HepG2 (cell line): Measurements from ENCODE around the gene RTCA. TPM values are rescaled to one million over a fixed set of nuclear protein-coding genes. Genes with fewer than 3 reads are reported as not detected.

Source experiments
- AKAP8 ChIP-seq: sonication (generic); formaldehyde crosslinking; IDR thresholded peaks from 2 replicates; pipeline ENCODE4 v1.5.1; 2020; ENCODE audit warnings: mild to moderate bottlenecking, missing genetic modification reagents
- DNMT3B ChIP-seq: conservative IDR thresholded peaks from 2 replicates; pipeline ENCODE4 v1.6.1; 2016; ENCODE audit warnings: missing biosample characterization, control low read depth
- EHMT2 ChIP-seq: fragments of 200-600 bp; sonication (generic); IDR thresholded peaks from 2 replicates; pipeline ENCODE4 v1.7.0; 2017; ENCODE audit warnings: antibody characterized with exemption, low read depth, low read length, borderline replicate concordance
- HOXA5 ChIP-seq: sonication (generic); formaldehyde crosslinking; IDR thresholded peaks from 2 replicates; pipeline ENCODE4 v1.4.0; 2020; ENCODE audit warnings: missing genetic modification reagents
- ISX ChIP-seq: sonication (generic); formaldehyde crosslinking; conservative IDR thresholded peaks from 2 replicates; pipeline ENCODE4 v1.5.0; 2020; ENCODE audit warnings: missing genetic modification reagents
- KDM5A ChIP-seq: fragments of 200-600 bp; sonication (generic); IDR thresholded peaks from 2 replicates; pipeline ENCODE4 v1.7.0; 2018; ENCODE audit warnings: antibody characterized with exemption, mild to moderate bottlenecking, low read length, borderline replicate concordance
- MED1 ChIP-seq: sonication (generic); formaldehyde crosslinking; IDR thresholded peaks from 2 replicates; pipeline ENCODE4 v1.4.0; 2020; ENCODE audit warnings: missing genetic modification reagents
- NFIC ChIP-seq: IDR thresholded peaks from 2 replicates; pipeline ENCODE4 v1.6.1; 2012; ENCODE audit warnings: mild to moderate bottlenecking, low read length, inconsistent platforms
- RFX3 ChIP-seq: IDR thresholded peaks from 2 replicates; pipeline ENCODE4 v1.6.1; 2016; ENCODE audit warnings: missing biosample characterization, missing genetic modification reagents
- SMARCE1 ChIP-seq: fragments of 450-650 bp; IDR thresholded peaks from 2 replicates; pipeline ENCODE4 v1.6.1; 2017; ENCODE audit warnings: borderline replicate concordance
- SP5 ChIP-seq: IDR thresholded peaks from 2 replicates; pipeline ENCODE4 v1.6.1; 2016; ENCODE audit warnings: low read depth, borderline replicate concordance
- TP53 ChIP-seq: sonication (generic); formaldehyde crosslinking; conservative IDR thresholded peaks from 2 replicates; pipeline ENCODE4 v1.4.0; 2020; ENCODE audit warnings: missing genetic modification reagents
- ZFP1 ChIP-seq: IDR thresholded peaks from 2 replicates; pipeline ENCODE4 v1.6.1; 2016
- ZFY ChIP-seq: sonication (generic); formaldehyde crosslinking; IDR thresholded peaks from 2 replicates; pipeline ENCODE4 v1.4.0; 2020; ENCODE audit warnings: missing genetic modification reagents
- ZMYM2 ChIP-seq: sonication (generic); formaldehyde crosslinking; IDR thresholded peaks from 2 replicates; pipeline ENCODE4 v1.8.0; 2022; ENCODE audit warnings: mild to moderate bottlenecking, missing genetic modification reagents
- ZNF232 ChIP-seq: sonication (generic); formaldehyde crosslinking; IDR thresholded peaks from 2 replicates; pipeline ENCODE4 v1.4.0; 2020; ENCODE audit warnings: missing genetic modification reagents, borderline replicate concordance
- ZNF292 ChIP-seq: sonication (generic); formaldehyde crosslinking; IDR thresholded peaks from 2 replicates; pipeline ENCODE4 v1.8.1; 2022; ENCODE audit warnings: mild to moderate bottlenecking, low read depth, missing genetic modification reagents, borderline replicate concordance
- ZNF543 ChIP-seq: sonication (generic); formaldehyde crosslinking; IDR thresholded peaks from 2 replicates; pipeline ENCODE4 v1.4.0; 2020; ENCODE audit warnings: mild to moderate bottlenecking, missing genetic modification reagents
- ZNF660 ChIP-seq: sonication (generic); formaldehyde crosslinking; IDR thresholded peaks from 2 replicates; pipeline ENCODE4 v1.5.1; 2020; ENCODE audit warnings: mild to moderate bottlenecking, low read depth, missing genetic modification reagents, borderline replicate concordance
- polyA plus RNA-seq, 8 experiments: library from polyadenylated mRNA; depleted of rRNA in 3 of 8; stranded (reverse) in 7 of 8; unstranded in 1 of 8; fragments of >200 nt; fragmentation: Illumina TruSeq in 4 of 8; extraction: Trizol in 4 of 8; gene quantifications; 2 replicates each; pipeline versions ENCODE4 v1.2.1 to v1.2.3, GENCODE V29; 2011 to 2016; ENCODE audit warnings: low read depth in 4 of 8, missing spikeins in 1 of 8, mixed read lengths in 1 of 8; ENCODE audit not compliant: insufficient read depth in 1 of 8
- total RNA-seq, 5 experiments: library from RNA; depleted of rRNA; stranded (reverse); fragments of >200 nt; fragmentation: Illumina TruSeq; extraction: Trizol; gene quantifications; 2 replicates each; pipeline ENCODE4 v1.2.3, GENCODE V29; 2016; ENCODE audit warnings: low read depth in 1 of 5
- TF ChIP-seq, protein P1 (sequence below), 2 experiments: sonication (generic) in 1 of 2; formaldehyde crosslinking in 1 of 2; IDR thresholded peaks; 2 replicates each; pipeline versions ENCODE4 v1.4.0 to v1.6.1; 2018 to 2020; ENCODE audit warnings: missing genetic modification reagents in 2 of 2, borderline replicate concordance in 1 of 2, low read depth in 1 of 2, mild to moderate bottlenecking in 1 of 2, missing biosample characterization in 1 of 2
- TF ChIP-seq, protein P2 (sequence below): IDR thresholded peaks from 2 replicates; pipeline ENCODE4 v1.6.1; 2016; ENCODE audit warnings: low read depth, missing genetic modification reagents, missing compliant biosample characterization
- TF ChIP-seq, protein P3 (sequence below): sonication (generic); formaldehyde crosslinking; IDR thresholded peaks from 2 replicates; pipeline ENCODE4 v1.5.1; 2020; ENCODE audit warnings: mild to moderate bottlenecking, moderate library complexity, missing genetic modification reagents

Gene RTCA
- total and polyA plus RNA-seq, 2 of the 13 experiments (the other 11 are each of a cell fraction or from before 2014, with no cell fraction given), result 22.7 to 31.0 TPM

DNA sequence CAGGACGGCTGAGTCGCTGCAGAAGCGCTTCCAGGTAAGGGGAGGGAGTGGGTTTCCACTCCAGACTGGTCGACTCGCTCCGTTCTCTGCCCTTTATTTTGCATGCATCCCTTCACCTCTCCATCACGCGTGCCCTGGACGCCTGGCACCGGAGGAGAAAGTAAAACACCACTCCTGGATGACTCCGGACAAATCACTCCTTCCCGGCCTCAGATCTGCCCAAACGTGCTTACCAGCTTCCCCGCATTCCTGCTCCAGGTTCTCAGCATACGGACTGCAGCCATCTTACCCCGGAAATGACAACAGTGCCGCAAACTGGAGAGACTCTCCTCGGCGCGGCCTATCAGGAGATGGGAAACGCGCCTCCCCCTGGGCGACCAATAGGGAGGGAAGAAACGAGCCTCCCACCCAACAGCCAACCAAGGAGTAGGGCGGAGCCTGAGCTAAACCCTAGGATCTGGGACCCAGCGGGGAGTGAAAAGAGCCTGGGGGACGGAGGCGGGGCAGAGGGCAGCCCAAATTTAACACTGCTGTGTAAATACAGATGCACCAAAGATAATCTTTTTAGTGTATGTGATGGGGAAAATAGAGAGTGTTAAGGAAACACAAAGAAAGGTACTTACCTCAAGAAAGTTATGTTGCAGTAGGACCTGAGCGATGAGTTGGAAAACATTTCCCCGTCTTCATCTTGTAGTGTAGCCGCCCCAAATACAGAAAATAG is 16.3 kb upstream of the RTCA start, which contains the start of gene DBT (continued):
- TF ChIP-seq, protein P1, sequence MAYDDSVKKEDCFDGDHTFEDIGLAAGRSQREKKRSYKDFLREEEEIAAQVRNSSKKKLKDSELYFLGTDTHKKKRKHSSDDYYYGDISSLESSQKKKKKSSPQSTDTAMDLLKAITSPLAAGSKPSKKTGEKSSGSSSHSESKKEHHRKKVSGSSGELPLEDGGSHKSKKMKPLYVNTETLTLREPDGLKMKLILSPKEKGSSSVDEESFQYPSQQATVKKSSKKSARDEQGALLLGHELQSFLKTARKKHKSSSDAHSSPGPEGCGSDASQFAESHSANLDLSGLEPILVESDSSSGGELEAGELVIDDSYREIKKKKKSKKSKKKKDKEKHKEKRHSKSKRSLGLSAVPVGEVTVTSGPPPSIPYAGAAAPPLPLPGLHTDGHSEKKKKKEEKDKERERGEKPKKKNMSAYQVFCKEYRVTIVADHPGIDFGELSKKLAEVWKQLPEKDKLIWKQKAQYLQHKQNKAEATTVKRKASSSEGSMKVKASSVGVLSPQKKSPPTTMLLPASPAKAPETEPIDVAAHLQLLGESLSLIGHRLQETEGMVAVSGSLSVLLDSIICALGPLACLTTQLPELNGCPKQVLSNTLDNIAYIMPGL (CRISPR knock-in tag; IDR thresholded peaks at IDR 0.05; ENCODE audit: borderline replicate concordance in 1 of 2, low read depth in 1 of 2), result peak; percentile 32 to 79; a peak in 3 of 4 replicates
- TF ChIP-seq ZFP1 (CRISPR knock-in tag) (0 out of 2 replicates have a peak, but pooled peaks have one; percentile 71), EHMT2 (no peak), DNMT3B (CRISPR knock-in tag) (peak; percentile 56; the same call in 1 of the 2 replicates), ZFY (CRISPR knock-in tag) (peak; percentile 75), ZNF660 (CRISPR knock-in tag) (no peak; the same call in 1 of the 2 replicates), ZMYM2 (CRISPR knock-in tag) (no peak), MED1 (no peak; the same call in none of the 2 replicates), SMARCE1 (no peak), HOXA5 (CRISPR knock-in tag) (peak; percentile 82; the same call in 1 of the 2 replicates), NFIC (peak; percentile 57; the same call in 1 of the 2 replicates), AKAP8 (CRISPR knock-in tag) (no peak), ZNF232 (CRISPR knock-in tag) (peak; percentile 46; the same call in 1 of the 2 replicates), TP53 (CRISPR knock-in tag) (no peak), KDM5A (peak; percentile 74), SP5 (CRISPR knock-in tag) (no peak), ISX (CRISPR knock-in tag) (no peak), ZNF543 (CRISPR knock-in tag) (no peak), RFX3 (CRISPR knock-in tag) (no peak), ZNF292 (CRISPR knock-in tag) (no peak)
- TF ChIP-seq, protein P2, sequence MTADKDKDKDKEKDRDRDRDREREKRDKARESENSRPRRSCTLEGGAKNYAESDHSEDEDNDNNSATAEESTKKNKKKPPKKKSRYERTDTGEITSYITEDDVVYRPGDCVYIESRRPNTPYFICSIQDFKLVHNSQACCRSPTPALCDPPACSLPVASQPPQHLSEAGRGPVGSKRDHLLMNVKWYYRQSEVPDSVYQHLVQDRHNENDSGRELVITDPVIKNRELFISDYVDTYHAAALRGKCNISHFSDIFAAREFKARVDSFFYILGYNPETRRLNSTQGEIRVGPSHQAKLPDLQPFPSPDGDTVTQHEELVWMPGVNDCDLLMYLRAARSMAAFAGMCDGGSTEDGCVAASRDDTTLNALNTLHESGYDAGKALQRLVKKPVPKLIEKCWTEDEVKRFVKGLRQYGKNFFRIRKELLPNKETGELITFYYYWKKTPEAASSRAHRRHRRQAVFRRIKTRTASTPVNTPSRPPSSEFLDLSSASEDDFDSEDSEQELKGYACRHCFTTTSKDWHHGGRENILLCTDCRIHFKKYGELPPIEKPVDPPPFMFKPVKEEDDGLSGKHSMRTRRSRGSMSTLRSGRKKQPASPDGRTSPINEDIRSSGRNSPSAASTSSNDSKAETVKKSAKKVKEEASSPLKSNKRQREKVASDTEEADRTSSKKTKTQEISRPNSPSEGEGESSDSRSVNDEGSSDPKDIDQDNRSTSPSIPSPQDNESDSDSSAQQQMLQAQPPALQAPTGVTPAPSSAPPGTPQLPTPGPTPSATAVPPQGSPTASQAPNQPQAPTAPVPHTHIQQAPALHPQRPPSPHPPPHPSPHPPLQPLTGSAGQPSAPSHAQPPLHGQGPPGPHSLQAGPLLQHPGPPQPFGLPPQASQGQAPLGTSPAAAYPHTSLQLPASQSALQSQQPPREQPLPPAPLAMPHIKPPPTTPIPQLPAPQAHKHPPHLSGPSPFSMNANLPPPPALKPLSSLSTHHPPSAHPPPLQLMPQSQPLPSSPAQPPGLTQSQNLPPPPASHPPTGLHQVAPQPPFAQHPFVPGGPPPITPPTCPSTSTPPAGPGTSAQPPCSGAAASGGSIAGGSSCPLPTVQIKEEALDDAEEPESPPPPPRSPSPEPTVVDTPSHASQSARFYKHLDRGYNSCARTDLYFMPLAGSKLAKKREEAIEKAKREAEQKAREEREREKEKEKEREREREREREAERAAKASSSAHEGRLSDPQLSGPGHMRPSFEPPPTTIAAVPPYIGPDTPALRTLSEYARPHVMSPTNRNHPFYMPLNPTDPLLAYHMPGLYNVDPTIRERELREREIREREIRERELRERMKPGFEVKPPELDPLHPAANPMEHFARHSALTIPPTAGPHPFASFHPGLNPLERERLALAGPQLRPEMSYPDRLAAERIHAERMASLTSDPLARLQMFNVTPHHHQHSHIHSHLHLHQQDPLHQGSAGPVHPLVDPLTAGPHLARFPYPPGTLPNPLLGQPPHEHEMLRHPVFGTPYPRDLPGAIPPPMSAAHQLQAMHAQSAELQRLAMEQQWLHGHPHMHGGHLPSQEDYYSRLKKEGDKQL, result 0 out of 2 replicates have a peak, but pooled peaks have one; percentile 32
- TF ChIP-seq, protein P3, sequence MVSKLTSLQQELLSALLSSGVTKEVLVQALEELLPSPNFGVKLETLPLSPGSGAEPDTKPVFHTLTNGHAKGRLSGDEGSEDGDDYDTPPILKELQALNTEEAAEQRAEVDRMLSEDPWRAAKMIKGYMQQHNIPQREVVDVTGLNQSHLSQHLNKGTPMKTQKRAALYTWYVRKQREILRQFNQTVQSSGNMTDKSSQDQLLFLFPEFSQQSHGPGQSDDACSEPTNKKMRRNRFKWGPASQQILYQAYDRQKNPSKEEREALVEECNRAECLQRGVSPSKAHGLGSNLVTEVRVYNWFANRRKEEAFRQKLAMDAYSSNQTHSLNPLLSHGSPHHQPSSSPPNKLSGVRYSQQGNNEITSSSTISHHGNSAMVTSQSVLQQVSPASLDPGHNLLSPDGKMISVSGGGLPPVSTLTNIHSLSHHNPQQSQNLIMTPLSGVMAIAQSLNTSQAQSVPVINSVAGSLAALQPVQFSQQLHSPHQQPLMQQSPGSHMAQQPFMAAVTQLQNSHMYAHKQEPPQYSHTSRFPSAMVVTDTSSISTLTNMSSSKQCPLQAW (CRISPR knock-in tag), result peak; percentile 69; the same call in 1 of the 2 replicates
